Measurements from ENCODE around the gene PPEF2. TPM values are rescaled to one million over a fixed set of nuclear protein-coding genes. Genes with fewer than 3 reads are reported as not detected.

PPEF2 gene
- total and polyA plus RNA-seq, 2 experiments from 2014 or later: not detected

DNA sequence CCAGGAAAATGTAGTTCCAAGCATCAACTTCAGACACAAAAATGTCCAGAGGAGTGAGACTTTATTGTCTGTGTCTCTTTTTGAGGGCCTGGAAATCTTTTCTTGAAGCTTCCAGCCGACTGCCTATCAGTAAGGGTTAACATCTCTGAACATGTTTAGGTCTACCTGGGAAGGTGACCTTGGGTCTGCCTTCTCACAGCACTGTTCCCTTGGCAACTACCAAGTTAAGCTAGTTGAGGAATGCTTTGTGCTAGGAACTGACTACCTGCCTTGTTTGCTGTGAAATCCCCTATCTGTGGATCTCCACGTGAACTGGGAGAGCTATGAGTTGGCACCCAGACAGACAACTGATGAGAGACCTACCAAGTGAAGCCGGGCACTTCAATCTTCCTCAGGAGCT, 81.6 kb downstream of the PPEF2 start:
- H3K9me3 ChIP-seq (ENCODE audit: low read depth): no peaks in the 10 kb centered on the region

GRCh38 chr4:75820197-75820596, 82.1 kb downstream of the PPEF2 start:
- Histone ChIP-seq H3K36me3 (replicated peaks; ENCODE audit: insufficient read depth, low read depth) (no peaks in the 10 kb centered on the region), H2AFZ (no peak overlapping the region), H3K4me3 (no peak overlapping the region), H3K4me2 (no peak overlapping the region), H3K27me3 (no peaks in the 10 kb centered on the region), H3K27ac (no peak overlapping the region), H3K9me2 (replicated peaks; ENCODE audit: insufficient read depth) (no peaks in the 10 kb centered on the region), H3K79me2 (no peaks in the 10 kb centered on the region), H3K9me3 (ENCODE audit: low read depth) (no peaks in the 10 kb centered on the region), H4K20me1 (ENCODE audit: insufficient read depth, poor library complexity, severe bottlenecking) (no peaks in the 10 kb centered on the region), H3K4me1 (ENCODE audit: insufficient read depth) (peaks cover 3% of the 10 kb centered on the region)
- no peak for DNase-seq (ENCODE audit: low spot score)
- TF ChIP-seq EZH2phosphoT487 (IDR thresholded peaks at IDR 0.05; ENCODE audit: low read depth, severe bottlenecking, unreplicated experiment) (no peak), CTCF (IDR thresholded peaks at IDR 0.05; ENCODE audit: poor library complexity) (no peak), EZH2 (IDR thresholded peaks at IDR 0.05; ENCODE audit: borderline replicate concordance) (no peak)
- WGBS (ENCODE audit: low lambda C conversion rate, missing lambda C conversion rate): 70% methylated on average over 2 of the region's 2 CpGs

More for the DNA sequence above, 81.6 kb downstream of the PPEF2 start:
- H3K27ac ChIP-seq: no peak overlapping the region
- H3K4me3 ChIP-seq: no peak overlapping the region
- no peaks in the 10 kb centered on the region for H3K9me2 ChIP-seq (replicated peaks; ENCODE audit: insufficient read depth)
- no peaks in the 10 kb centered on the region for H3K27me3 ChIP-seq
- H4K20me1 ChIP-seq (ENCODE audit: insufficient read depth, poor library complexity, severe bottlenecking): no peaks in the 10 kb centered on the region
- no peaks in the 10 kb centered on the region for H3K79me2 ChIP-seq
- no peak overlapping the region for H3K4me2 ChIP-seq
- TF ChIP-seq EZH2 (IDR thresholded peaks at IDR 0.05; ENCODE audit: borderline replicate concordance) (no peak), EZH2phosphoT487 (IDR thresholded peaks at IDR 0.05; ENCODE audit: low read depth, severe bottlenecking, unreplicated experiment) (no peak), CTCF (IDR thresholded peaks at IDR 0.05; ENCODE audit: poor library complexity) (no peak)
- no peak for DNase-seq (ENCODE audit: low spot score)
- H3K4me1 ChIP-seq (ENCODE audit: insufficient read depth): peaks cover 3% of the 10 kb centered on the region
- 75% methylated on average over 3 of the region's 3 CpGs for WGBS (ENCODE audit: low lambda C conversion rate, missing lambda C conversion rate)
- H3K36me3 ChIP-seq (replicated peaks; ENCODE audit: insufficient read depth, low read depth): no peaks in the 10 kb centered on the region
- H2AFZ ChIP-seq: no peak overlapping the region

DNA sequence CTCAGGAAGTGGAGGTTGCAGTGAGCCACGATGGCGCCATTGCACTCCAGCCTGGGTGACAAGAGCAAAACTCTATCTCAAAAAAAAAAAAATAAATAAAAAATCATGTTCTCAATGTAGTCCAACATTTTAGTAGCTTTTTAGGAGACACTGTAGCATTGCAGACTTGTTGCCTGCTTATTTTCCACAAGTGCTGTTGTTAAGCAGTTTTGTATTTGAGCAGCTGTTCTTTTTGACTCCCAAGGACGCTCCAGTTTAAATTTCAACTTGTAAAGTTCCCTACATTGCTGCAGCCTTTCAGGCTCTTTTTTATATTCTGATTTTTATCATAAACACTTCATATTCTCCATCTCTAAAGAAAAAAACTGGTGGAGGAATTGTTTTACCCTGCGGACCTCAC, 83.1 kb downstream of the PPEF2 start:
- H3K4me2 ChIP-seq: no peak overlapping the region
- no peak overlapping the region for H3K4me3 ChIP-seq
- peaks cover 3% of the 10 kb centered on the region for H3K4me1 ChIP-seq (ENCODE audit: insufficient read depth)
- no peak overlapping the region for H2AFZ ChIP-seq
- 83% methylated on average over 4 of the region's 4 CpGs for WGBS (ENCODE audit: low lambda C conversion rate, missing lambda C conversion rate)
- H3K27me3 ChIP-seq: no peaks in the 10 kb centered on the region
- no peaks in the 10 kb centered on the region for H3K9me2 ChIP-seq (replicated peaks; ENCODE audit: insufficient read depth)
- peaks cover 2% of the 10 kb centered on the region for H3K36me3 ChIP-seq (replicated peaks; ENCODE audit: insufficient read depth, low read depth)
- no peak overlapping the region for H3K27ac ChIP-seq
- no peak for DNase-seq (ENCODE audit: low spot score)
- H3K9me3 ChIP-seq (ENCODE audit: low read depth): no peaks in the 10 kb centered on the region
- TF ChIP-seq EZH2 (IDR thresholded peaks at IDR 0.05; ENCODE audit: borderline replicate concordance) (no peak), EZH2phosphoT487 (IDR thresholded peaks at IDR 0.05; ENCODE audit: low read depth, severe bottlenecking, unreplicated experiment) (no peak), CTCF (IDR thresholded peaks at IDR 0.05; ENCODE audit: poor library complexity) (no peak)
- no peaks in the 10 kb centered on the region for H4K20me1 ChIP-seq (ENCODE audit: insufficient read depth, poor library complexity, severe bottlenecking)
- H3K79me2 ChIP-seq: no peaks in the 10 kb centered on the region

DNA sequence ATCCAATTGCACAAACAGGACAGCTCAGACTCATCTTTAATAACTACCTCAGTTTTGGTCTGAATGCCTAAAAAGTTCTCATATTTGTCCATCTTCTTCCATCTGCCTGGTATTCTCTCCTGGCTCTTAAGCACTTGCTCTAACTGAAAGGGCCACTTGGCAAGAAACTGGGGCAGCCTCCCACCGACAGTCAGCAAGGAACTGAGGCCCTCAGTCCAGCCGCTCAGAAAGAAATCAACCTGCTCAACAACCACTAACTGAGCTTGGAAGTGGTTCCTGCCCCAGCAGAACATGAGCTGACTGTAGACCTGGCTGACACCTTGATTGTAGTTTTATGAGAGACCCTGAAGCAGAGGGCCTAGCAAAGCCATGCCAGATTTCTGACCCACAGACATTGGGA, 84.4 kb downstream of the PPEF2 start:
- H2AFZ ChIP-seq: no peak overlapping the region
- DNase-seq (ENCODE audit: low spot score): no peak
- H3K27me3 ChIP-seq: no peaks in the 10 kb centered on the region
- TF ChIP-seq EZH2phosphoT487 (IDR thresholded peaks at IDR 0.05; ENCODE audit: low read depth, severe bottlenecking, unreplicated experiment) (no peak), CTCF (IDR thresholded peaks at IDR 0.05; ENCODE audit: poor library complexity) (no peak), EZH2 (IDR thresholded peaks at IDR 0.05; ENCODE audit: borderline replicate concordance) (no peak)
- H3K4me1 ChIP-seq (ENCODE audit: insufficient read depth): peaks cover 3% of the 10 kb centered on the region
- H3K36me3 ChIP-seq (replicated peaks; ENCODE audit: insufficient read depth, low read depth): peaks cover 3% of the 10 kb centered on the region
- no peak overlapping the region for H3K4me2 ChIP-seq
- no peak overlapping the region for H3K4me3 ChIP-seq
- H4K20me1 ChIP-seq (ENCODE audit: insufficient read depth, poor library complexity, severe bottlenecking): no peaks in the 10 kb centered on the region
- H3K79me2 ChIP-seq: no peaks in the 10 kb centered on the region
- 91% methylated on average over 2 of the region's 2 CpGs for WGBS (ENCODE audit: low lambda C conversion rate, missing lambda C conversion rate)
- H3K9me3 ChIP-seq (ENCODE audit: low read depth): no peaks in the 10 kb centered on the region
- no peaks in the 10 kb centered on the region for H3K9me2 ChIP-seq (replicated peaks; ENCODE audit: insufficient read depth)
- no peak overlapping the region for H3K27ac ChIP-seq

All from hepatocyte (in vitro differentiated cells).